ENCODE measurements around the gene BEND6. TPM values are rescaled to one million over a fixed set of nuclear protein-coding genes. Genes with fewer than 3 reads are reported as not detected.

BEND6 gene
- total RNA-seq, 3 donors from 2014 or later = 0.33 to 1.0 (median 0.80) TPM

DNA sequence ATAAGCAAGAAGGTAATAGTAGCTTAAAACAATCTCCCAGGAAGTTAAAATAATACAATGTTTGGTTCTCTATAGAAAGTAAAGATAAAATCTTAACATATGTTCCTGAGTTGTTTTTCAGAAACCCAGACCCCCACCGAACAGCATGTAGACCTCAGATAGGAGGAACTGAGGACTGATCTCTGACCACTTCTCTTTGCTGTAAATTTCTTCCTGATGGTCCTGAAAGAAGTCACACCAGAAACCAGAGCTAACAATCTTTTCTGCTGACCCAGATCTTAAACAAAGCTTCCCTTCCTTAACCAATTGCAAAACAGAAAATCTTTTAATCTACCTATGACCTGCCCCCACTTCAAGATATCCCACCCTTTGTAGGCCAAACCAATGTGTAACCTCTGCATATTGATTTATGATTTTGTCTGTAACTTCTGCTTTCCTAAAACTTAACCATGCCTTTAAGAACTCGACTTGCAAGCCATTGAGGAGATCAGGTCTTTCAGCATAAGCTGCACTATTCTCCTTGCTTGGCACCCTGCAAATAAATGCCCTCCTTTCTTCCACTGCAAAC lies 21.9 kb upstream of the BEND6 start:
- DNase-seq (ENCODE audit: low spot score in 2 of 2) = no peak
- Histone ChIP-seq H3K27ac (no peak overlapping the region), H3K9me3 (no peaks in the 10 kb centered on the region), H3K4me3 (no peak overlapping the region), H3K4me1 (no peaks in the 10 kb centered on the region), H3K27me3 (no peaks in the 10 kb centered on the region), H3K36me3 (no peaks in the 10 kb centered on the region)
- TF ChIP-seq, protein P1, sequence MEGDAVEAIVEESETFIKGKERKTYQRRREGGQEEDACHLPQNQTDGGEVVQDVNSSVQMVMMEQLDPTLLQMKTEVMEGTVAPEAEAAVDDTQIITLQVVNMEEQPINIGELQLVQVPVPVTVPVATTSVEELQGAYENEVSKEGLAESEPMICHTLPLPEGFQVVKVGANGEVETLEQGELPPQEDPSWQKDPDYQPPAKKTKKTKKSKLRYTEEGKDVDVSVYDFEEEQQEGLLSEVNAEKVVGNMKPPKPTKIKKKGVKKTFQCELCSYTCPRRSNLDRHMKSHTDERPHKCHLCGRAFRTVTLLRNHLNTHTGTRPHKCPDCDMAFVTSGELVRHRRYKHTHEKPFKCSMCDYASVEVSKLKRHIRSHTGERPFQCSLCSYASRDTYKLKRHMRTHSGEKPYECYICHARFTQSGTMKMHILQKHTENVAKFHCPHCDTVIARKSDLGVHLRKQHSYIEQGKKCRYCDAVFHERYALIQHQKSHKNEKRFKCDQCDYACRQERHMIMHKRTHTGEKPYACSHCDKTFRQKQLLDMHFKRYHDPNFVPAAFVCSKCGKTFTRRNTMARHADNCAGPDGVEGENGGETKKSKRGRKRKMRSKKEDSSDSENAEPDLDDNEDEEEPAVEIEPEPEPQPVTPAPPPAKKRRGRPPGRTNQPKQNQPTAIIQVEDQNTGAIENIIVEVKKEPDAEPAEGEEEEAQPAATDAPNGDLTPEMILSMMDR (IDR thresholded peaks at IDR 0.05) = no peak
- TF ChIP-seq POLR2AphosphoS5 (IDR thresholded peaks at IDR 0.05) (no peak), POLR2A (IDR thresholded peaks at IDR 0.05) (no peak)
- intact Hi-C loops (cut with DNase I; ENCODE audit: low total_unique reads) = no loop called here

DNA sequence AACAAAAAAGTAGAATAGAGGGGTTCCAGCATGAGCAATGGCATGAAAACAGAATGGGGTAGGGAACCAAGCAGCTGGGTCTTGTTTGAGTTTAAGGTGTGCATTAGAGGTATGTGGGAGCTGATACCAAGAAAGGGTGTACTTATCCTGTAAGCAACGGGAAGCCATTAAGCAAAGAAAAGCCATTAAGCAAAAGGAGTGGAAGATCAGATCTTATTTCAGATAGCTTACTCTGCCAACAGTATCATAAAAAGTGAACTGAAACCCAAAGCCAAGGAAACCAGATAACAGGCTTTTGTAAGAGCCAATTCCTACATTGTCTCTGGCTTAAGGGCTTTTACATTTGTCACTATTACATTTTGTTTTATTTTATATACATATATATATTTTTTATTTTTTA lies 21.3 kb upstream of the BEND6 start:
- H3K9me3 ChIP-seq = no peaks in the 10 kb centered on the region
- TF ChIP-seq, protein P1 (IDR thresholded peaks at IDR 0.05) = no peak
- no peak for TF ChIP-seq POLR2A (IDR thresholded peaks at IDR 0.05)
- no peak for TF ChIP-seq POLR2AphosphoS5 (IDR thresholded peaks at IDR 0.05)
- H3K27me3 ChIP-seq = no peaks in the 10 kb centered on the region
- H3K4me1 ChIP-seq = no peaks in the 10 kb centered on the region
- H3K4me3 ChIP-seq = no peak overlapping the region
- intact Hi-C loops (cut with DNase I; ENCODE audit: low total_unique reads) = no loop called here
- DNase-seq (ENCODE audit: low spot score in 2 of 2) = no peak
- no peaks in the 10 kb centered on the region for H3K36me3 ChIP-seq
- H3K27ac ChIP-seq = no peak overlapping the region

GRCh38 chr6:56934876-56935275 lies 20.0 kb upstream of the BEND6 start:
- H3K27ac ChIP-seq = no peak overlapping the region
- intact Hi-C loops (cut with DNase I; ENCODE audit: low total_unique reads) = no loop called here
- TF ChIP-seq POLR2A (IDR thresholded peaks at IDR 0.05) = no peak
- no peak for TF ChIP-seq POLR2AphosphoS5 (IDR thresholded peaks at IDR 0.05)
- TF ChIP-seq, protein P1 (IDR thresholded peaks at IDR 0.05) = no peak
- no peaks in the 10 kb centered on the region for H3K27me3 ChIP-seq
- no peaks in the 10 kb centered on the region for H3K9me3 ChIP-seq
- no peaks in the 10 kb centered on the region for H3K36me3 ChIP-seq
- H3K4me1 ChIP-seq = no peaks in the 10 kb centered on the region
- no peak for DNase-seq (ENCODE audit: low spot score in 2 of 2)
- H3K4me3 ChIP-seq = no peak overlapping the region

DNA sequence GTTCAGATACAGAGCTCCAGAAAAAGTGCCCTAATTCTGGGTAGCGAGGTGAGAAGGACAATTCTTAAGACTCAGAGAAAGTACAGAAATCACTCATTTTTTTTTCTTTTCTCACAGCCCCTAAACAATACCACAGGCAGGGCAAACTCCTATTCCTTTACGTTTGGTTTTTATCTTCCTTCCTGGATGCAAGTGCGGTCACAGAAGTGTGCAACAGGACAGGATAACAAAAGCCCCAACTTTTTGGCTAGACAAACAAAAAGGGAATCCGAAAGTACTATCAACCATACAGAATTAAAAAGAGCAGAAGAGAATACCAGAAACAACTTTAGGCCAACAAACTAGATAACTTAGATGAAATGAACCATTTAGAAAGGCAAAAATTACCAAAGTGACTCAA lies 18.4 kb upstream of the BEND6 start:
- intact Hi-C loops (cut with DNase I; ENCODE audit: low total_unique reads) = no loop called here
- H3K4me1 ChIP-seq = no peaks in the 10 kb centered on the region
- DNase-seq (ENCODE audit: low spot score in 2 of 2) = no peak
- TF ChIP-seq POLR2A (IDR thresholded peaks at IDR 0.05) (no peak), POLR2AphosphoS5 (IDR thresholded peaks at IDR 0.05) (no peak)
- TF ChIP-seq, protein P1 (IDR thresholded peaks at IDR 0.05) = no peak
- no peaks in the 10 kb centered on the region for H3K27me3 ChIP-seq
- H3K27ac ChIP-seq = no peak overlapping the region
- no peak overlapping the region for H3K4me3 ChIP-seq
- no peaks in the 10 kb centered on the region for H3K36me3 ChIP-seq
- H3K9me3 ChIP-seq = peaks cover 5 to 13% of the 10 kb centered on the region in 2 donors

DNA sequence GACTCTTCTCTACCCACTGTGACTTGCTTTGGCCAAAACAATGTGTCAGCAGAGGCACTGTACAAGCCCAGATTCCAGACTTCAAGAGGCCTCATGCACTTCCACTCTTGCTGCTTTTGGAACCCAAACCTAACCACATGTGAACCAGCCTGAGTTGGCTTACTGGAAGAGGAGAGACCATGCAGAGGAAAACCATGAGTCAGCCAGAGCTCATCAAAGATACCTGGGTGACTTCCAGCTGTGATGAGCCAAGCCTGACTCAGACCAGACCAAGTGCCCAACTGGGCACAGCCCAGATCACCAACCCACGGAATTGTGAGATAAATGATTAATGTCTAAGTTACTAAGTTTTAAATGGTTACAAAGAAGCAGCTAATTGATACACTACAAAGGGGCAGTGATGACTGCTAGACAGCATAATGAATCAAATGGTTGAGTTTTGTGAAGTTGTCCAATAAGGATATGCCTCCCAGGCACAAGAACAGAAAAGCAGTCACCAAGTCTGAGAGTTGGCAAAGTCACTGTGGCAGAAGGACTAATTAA lies 16.2 kb upstream of the BEND6 start:
- intact Hi-C loops (cut with DNase I; ENCODE audit: low total_unique reads) = no loop called here
- H3K4me3 ChIP-seq = no peak overlapping the region
- H3K27ac ChIP-seq = no peak overlapping the region
- peaks cover 5 to 13% of the 10 kb centered on the region in 2 donors for H3K9me3 ChIP-seq
- no peaks in the 10 kb centered on the region for H3K4me1 ChIP-seq
- no peak for TF ChIP-seq POLR2A (IDR thresholded peaks at IDR 0.05)
- no peak for TF ChIP-seq POLR2AphosphoS5 (IDR thresholded peaks at IDR 0.05)
- TF ChIP-seq, protein P1 (IDR thresholded peaks at IDR 0.05) = no peak
- H3K36me3 ChIP-seq = no peaks in the 10 kb centered on the region
- H3K27me3 ChIP-seq = no peaks in the 10 kb centered on the region
- DNase-seq (ENCODE audit: low spot score in 2 of 2) = no peak
